SKM-1 treated with dmso at 0.1 percent for 144 hours (cell line): Measurements from ENCODE around the gene NT5DC3.
A peak's percentile ranks its signal among the peaks of the same experiment; 100 is the strongest.

Experiments
- DNase-seq: peaks from one replicate; lab custom pipeline; 2025; ENCODE audit not compliant: unreplicated experiment; lab: John Stamatoyannopoulos, UW

Gene NT5DC3

DNA sequence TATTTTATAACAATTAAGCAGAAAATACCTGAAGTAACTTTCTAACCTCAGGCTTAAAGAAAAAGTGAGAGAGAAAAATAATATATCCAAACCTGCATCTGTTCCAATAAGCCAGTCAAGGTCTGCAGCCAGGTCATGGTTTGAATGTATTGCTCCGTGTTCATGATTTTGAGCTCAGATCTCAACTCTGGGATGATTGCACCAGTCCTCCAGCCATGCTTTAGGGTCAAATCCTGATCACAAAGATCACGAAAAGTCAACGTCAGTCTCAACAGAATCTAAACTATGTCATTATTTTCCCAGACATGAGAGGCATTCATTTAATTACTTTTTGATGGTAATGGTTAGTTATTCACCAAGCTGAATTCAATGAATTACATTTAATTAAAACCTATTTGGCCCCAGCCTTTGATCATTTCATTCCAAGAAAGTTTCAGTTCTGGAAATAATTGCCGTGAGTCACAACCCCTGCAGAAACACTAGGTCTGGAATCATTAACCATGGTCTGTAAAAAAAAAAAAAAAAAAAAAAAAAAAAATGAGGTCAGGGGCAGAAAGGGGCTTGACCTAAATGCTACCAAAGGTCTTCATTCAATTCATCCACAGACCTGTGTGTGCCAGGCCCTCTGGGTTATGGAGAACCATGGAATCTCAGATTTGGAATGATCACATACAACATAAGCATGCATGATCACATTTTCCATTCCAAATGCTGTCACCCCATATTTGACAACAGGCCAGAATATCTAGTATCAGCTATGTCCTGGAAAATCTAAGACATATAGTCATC, 55.6 kb downstream of the NT5DC3 start:
- no peak for DNase-seq

DNA sequence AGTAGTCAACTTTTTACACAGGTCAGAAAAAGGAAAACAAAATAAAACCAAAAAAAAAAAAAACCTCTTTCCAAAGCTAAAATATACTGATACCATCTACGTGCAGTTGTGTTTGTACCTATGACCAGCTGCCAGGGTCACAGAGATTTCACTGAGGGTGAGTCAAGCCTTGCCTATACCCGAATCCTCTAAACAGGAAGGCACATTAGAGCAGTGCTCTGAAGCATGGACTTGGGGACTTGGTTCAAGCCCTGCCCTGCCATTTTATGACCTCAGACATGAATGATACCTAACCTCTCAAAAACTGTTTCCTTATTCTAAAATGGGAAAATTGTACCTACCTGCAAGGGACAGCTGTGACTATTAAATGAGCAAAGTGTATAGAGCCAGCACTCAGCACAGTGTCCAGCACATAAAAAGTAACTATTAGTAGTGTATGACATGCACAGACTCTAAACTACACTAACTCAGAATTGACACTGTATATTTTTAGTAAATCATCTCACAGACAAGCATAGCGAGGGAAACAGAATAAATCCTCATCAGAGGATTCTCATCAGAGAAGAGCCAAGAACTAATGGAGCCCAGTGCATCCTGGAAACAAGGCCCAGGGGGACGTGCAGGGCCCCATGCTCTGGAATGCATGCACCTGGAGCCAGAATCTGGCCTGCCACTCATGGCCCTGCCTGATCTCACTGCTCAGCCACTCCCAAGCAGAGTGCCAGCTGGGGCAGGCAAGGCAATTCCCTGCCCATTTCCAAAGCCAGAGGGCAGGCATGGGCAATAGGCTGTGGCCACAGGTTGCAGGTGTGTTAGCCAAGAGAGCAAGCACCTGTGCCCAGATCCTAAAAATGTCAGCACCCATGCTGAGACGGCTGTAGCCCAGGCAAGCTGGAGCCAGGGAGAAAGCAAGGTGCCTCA, 57.0 kb downstream of the NT5DC3 start:
- DNase-seq, result no peak

DNA sequence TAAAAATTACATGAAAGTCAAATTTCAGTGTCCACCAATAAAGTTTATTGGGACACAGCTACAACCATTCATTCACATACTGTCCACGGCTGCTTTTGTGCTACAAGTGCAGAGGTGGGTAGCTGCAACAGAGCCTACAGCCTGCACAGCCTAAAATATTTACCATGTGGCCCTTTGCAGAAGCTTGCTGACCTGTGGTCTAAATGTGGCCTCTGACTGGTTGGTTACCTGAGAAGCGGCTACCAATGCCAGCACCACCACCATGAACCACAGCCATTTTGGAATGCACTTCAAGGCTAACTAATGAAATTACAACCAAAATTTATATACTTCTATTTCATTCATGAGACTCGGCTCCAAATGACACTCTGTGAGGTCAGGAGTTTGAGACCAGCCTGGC, 58.6 kb downstream of the NT5DC3 start:
- no peak for DNase-seq

DNA sequence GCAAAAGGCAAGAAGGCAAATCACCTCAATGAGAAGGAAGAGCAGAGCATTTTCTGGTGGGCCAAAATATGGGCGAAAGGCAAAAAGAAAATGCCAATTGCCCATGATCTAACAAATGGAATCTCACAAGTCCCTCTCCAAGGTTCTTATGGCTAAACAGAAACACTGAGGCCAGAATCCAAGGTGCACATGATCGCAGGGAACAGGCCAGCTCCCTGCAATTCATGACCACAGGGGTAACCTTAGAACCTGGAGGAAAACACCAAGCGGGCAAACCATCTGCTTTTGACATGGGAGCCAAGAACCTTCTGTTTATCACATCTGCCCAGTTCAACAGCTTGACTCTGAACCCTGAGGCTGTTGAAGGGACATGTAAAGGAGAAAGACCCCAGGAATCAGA, 60.0 kb downstream of the NT5DC3 start:
- DNase-seq, result no peak

DNA sequence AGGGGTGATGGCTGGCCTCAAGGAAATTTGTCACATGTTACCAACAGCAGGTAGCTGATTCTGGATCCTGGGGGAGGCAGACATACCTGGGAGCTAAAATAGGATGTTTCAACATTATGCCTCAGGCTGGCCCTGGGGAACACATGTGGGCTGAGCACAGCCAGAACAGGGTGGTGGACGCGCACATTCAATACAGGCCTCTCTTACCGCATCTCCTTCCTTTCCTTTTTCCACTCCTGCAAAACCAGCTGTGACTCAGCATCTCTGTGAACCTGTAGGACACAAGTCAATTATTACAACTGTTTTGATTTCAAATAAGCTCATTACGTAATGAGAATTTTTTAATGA, 61.0 kb downstream of the NT5DC3 start:
- no peak for DNase-seq

DNA sequence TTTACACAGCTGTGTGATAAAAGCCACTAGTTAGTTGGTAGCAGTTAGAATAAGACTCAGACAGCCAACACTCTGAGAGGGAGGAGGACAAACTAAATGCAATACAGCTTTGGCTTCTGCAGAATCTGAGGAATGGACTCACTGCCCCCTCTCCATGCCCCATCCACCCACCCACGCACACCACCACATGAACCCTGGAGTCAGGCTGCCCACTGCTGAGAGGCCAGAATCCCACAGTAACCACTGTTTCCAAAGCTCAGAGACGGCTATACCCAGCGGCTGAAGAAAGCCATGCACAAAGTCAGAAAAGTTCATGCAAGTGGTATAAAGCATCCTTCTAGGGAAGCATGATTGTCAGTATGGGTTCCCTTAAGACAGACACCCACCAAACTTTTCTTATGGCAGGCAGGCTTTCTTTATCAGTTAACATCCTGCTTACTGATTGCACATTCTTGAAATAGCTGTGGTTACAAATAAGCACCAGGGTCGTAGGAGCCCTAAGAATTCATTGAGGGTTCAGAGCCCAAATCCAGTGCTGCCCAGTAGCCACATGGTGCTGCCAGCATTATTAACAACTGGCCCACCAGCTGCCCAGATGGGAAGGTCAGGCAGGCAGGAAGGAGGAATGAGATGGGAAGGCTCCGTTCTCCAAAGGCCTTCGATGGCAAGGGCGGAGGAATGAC, 61.5 kb downstream of the NT5DC3 start:
- peak; percentile 99 for DNase-seq

DNA sequence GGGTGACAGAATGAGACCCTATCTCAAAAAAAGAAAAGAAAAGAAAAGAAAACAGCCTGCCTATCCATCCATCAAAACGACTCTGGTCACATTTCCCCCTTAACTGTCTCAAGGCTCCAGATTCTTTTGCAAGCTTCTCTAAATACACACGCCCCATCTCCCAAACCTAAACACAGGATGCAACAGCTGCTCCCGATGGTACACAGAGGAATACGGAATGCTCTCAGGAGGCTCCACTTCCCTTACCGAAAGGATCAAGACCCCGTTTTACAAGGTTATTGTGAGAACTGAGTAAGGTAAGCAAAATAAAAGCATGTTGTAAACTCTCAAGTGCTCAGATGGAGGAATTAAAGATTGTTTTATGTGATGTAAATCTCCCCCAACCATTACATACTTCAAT, 62.3 kb downstream of the NT5DC3 start:
- no peak for DNase-seq

DNA sequence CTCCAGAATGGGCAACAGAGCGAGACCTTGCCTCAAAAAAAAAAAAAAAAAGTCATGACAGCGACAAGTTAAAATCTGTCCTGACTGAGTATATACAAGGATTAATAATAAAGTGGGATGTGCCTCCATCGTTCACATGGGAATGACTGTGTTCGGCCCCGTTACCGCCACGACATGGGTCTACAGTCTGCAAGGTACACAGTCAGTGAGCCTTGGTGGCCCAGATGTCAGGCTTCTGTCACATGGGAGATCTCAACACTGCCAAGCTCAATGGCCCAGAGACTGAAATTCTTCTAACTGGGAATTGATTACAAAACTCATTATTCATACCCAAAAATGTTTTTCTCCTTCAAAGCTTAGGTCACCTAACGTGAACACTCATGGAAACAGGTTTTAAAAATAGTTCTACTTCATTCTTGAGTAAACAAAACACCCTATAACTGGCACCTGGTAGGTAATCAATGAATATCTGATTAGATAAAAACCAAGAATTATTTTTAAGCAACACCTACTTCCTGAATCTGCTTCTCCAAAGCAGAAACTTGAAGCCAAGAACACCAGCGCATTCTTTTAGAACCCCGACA, 66.0 kb downstream of the NT5DC3 start:
- DNase-seq, result no peak

DNA sequence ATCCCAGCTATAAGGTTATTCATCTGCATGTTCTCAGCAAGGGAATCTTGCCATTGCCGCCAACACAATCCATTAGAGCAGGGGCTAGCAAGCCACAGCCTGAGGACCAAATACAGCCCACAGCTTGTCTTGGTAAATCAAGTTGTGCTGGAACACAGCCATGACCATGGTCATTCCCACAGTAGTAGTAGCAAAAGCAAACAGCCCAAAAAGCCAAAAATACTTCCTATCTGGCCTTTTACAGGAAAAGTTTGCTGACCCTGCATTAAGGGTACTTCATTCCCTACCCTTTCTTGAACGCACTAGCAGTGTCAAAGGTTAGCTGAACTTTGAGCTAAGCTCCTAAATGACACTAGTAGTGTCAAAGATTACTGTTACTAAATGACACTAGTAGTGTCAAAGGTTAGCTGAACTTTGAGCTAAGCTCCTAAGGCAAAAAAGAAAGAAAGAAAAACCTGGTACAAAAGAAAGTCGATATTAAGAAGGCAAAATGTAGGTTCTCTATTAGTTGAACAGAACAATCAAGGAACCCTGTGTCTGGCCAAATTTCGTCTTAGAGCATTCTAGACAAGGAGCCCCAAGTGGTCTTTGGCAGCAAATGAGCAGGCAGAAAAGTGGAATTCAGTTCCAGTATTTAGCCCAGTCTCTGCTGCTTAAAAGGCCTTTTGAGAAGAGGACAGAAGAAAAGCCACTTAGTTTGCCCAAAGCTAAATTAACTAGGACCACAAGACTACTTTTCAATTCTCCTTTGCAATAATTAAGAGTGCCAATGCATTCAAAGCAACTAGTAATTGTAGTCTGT, 67.7 kb downstream of the NT5DC3 start:
- no peak for DNase-seq

DNA sequence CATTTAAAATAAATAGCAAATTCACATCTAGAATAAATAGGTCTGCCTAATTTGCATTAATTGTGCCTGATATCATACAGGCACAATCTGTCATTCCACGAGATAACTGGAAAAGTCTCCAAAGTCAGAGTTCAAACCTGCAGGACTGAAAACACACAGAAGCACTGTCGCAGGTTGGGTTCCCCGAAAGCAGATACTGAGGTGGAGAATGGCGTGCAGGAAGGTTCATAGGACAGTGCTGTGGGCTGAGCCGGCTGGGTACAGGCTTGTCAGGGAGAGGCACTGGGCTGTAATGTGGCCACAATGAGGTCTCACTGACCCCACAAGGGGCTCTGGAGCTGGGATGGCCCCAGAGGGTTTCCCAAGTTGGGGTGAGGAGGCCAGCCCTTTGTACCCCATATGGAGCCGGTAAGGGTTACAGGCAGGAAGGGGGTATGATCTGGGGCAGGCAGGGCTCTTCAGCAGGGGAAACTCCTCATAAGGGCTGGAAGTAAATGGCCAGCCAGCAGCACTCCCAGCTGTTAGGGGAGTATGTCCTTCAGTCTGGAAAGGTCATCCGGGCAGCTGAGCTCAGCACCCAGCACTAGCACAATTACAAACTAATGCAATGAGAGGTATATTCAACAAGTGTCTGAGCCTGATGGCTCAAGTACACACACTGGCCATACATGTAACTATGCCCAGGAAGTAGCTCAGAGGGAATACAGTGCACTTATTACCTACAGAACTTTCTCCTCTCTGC, 68.5 kb downstream of the NT5DC3 start:
- DNase-seq, result no peak

DNA sequence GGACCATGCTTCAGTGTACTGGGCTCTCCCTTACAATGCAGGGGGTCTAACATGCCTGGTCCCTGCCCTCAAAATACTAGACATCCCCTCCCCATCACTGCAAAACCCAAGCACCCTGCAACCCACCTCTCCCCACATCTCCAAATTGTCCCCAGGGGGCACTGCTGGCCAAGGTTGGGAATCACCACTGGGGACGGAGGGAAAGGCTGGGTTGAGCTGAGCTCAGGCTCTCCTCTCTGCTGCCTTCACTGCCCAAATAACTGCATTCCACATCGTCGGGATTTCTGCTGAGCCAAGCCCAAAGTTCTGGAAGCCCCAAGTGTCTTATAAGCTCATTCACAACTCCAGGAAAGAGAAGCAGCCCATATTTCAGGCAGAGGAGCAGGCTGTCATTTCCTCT, 69.6 kb downstream of the NT5DC3 start:
- no peak for DNase-seq

DNA sequence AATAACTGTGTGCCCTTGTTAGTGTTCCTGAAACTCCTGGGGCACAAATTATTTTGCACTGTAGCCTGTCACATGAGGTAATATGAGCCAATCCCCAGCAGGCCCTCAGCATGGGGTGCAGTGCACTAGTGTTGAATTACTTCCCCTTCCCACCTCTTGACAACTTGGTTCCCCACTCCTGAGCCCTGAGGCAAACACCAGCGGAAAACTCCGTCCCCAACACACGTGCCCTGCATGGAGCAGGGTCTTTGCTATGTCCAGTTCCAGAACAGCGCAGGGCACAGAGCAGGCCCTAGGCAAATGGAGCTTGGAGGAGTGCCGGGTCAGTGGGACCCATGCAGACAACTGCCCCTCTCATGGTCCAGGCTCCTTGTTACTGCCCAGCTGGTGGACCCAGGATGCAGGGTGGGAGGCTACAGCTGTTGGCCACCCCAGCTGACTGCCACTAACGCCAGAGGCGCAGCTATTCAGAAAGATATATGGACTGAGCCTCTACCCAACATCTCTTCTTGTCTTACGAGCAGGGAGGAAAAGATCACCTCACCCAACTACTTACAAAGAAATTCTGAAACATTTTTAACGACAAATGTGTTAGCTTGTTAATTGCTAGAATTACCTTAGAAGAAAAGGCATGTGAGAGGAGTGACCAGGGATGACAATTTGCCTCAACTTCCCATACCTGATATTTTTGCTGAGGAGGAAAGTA, 71.6 kb downstream of the NT5DC3 start:
- DNase-seq, result no peak

DNA sequence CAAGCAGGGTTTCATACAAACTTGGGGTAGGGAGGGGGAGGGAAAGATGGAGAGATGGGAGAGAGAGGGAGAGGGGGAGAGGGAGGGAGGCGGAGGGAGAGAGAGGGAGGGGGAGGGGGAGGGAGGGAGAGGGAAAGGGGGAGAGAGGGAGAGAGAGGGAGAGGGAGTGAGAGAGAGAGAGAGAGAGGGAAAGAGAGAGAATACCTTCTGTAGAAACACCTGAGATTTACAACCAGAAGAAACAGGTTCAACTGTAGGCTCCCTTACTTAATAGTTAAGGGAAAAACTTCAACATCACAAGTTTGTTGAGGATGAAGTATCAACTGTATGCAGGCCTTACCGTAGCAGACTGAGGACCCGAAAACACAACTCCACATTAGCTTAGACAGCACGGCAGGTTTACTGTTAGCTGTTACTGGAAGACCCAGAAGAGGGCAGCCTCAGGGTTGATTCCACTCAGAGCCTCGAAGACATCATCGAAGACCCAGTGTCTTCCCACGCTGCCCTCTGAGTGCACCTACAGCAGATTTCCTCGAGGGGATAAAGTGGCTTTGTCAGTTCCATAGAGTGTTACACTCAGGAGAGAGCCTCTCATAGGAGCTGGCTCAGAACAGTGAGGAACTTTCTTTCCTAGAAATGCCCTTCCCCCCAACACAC, 72.4 kb downstream of the NT5DC3 start:
- no peak for DNase-seq

DNA sequence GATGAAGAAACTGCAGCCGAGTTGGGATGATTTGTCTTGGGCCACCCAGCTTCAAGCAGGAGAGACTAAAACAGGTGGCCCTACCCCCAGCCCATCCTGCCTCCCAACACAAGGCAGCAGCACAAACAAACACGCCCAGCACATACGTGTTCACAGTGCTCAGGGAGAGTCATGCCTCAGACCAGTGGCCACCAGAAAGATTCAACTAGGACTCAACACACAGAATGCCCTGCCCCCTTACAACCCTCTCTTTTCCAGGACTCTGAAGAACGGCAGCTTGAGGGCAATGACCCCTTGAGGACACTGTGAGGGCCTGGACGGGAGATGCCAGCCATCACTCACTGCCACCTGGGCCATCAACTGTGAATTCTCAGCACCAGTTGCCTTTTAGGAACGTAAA, 75.0 kb downstream of the NT5DC3 start:
- DNase-seq, result no peak

DNA sequence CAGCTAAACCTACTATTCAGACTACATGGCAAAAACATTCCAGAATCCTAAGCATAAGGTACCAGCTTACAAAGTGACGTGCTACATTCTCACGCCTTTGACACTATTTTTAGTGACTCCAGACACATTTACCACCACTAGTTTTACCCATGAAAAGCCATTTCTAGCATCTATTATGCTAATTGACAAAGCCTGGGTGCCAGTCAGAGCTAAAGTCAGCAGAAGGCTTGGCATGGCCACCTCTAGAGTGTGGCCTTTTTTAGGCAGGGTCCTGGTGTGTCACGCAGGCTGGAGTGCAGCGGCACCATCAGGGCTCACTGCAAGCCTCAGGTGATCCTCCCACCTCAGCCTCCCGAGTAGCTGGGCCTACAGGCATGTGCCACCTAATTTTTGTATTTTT, 75.7 kb downstream of the NT5DC3 start:
- DNase-seq, result no peak

DNA sequence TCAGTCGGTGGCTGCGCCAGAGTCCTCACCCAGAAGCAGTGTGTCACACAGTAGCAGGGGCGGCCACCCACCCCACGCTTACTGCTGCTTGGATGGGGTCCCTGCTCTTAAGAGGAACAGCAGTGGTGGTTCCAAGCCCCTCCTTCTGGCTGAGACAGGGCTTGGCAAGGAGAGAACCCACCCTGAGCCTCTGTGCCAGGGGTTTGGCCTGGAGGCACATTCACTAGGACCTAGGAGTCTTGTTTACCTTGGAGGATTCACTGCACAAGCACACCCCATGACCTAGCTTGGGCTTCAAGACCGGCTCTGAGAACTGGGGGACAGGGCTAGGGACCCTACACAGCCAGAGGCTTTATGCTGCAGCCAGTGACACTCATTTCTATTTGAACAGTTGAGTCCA, 78.6 kb downstream of the NT5DC3 start:
- no peak for DNase-seq

DNA sequence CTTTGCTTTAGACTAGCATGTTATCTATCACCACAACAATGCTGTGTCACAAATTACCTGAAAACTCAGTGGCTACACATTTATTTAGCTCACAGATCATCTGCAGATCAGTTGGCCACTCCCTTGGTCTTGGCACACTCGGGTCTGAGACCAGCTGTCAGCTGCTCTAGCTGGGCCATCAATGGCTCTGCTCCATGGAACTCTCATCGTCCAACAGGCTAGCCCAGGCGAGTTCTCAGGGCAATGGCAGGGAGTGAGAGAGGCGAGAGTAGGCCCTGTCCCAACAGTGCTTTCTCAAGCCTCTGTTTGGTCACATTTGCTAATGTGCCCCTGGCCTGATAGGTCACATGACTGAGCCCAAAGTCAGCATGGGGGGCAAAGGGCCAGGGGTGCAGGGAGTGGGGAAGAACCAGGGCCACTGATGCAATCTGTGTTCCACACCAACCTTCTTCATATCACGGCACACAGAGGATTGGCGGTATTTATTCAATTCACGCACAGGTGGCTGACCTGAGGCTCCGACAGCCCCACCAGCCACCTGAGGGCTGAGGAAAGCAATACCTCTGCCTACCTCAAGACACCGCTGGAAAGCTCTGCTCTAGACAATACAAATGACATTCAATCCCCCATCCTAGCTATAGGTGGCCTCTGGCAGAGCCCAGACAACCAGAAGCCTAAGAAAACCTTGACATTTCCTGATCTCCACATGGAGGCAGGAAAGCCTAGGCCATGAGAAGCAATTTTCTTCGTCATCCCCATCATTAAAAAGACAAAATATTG, 82.5 kb downstream of the NT5DC3 start:
- no peak for DNase-seq

DNA sequence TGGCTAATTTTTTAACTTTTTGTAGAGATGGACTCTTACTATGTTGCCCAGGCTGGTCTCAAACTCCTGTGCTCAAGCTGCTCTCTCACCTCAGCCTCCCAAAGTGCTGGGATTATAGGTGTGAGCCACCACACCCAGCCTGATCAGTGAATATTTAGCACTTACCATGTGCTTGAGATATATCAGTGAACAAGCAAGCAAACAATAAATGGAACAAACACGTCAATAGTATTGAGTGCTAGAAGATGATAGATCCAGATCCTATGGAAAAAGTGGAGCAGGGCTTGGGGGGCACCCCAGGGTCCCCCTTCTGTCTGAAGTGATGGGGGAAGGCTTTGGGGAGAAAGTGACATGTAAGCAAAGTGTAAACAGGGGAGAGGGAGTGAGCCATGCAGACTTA, 83.8 kb downstream of the NT5DC3 start:
- DNase-seq, result no peak
